A549 (cell line): Measurements from ENCODE around the gene ANGPTL5. TPM values are rescaled to one million over a fixed set of nuclear protein-coding genes. Genes with fewer than 3 reads are reported as not detected.

Experiments
- ATAC-seq, 2 experiments: fragments of 200-7000 bp in 1 of 2; fragments of >200 bp in 1 of 2; cut with Nextera tagmentation in 1 of 2; cut with Tn5 transposase in 1 of 2; 3 replicates each; pipeline versions ENCODE4 v1.8.0 to v1.9.1; 2018 to 2020; ENCODE audit warnings: mild to moderate bottlenecking in 1 of 2, moderate library complexity in 1 of 2
- CTCF ChIA-PET: fragments of 300-600 bp; sonication (Branson Sonifier 250); formaldehyde crosslinking; extraction: SDS; loops from one replicate; lab custom pipeline; 2021; ENCODE audit warnings: antibody characterized with exemption, inconsistent platforms; lab: Yijun Ruan, JAX
- POLR2A ChIA-PET: fragments of 350-600 bp; formaldehyde crosslinking; extraction: SDS; loops from one replicate; lab custom pipeline; 2021; ENCODE audit warnings: antibody characterized with exemption, inconsistent platforms; lab: Yijun Ruan, JAX
- DNase-seq, 2 experiments: peaks; one replicate each; pipeline versions ENCODE4 v3.0.0 to v3.0.0-alpha.2; 2011 to 2016; ENCODE audit warnings: low read depth in 1 of 2, low spot score in 1 of 2
- FAIRE-seq: peaks from 2 replicates; lab custom pipeline; 2011; peaks lifted over from hg19 to GRCh38; lab: Jason Lieb, UNC
- H3K27ac ChIP-seq, 2 experiments: fragments of >200 bp; sonication (Bioruptor Twin); formaldehyde crosslinking; 3 replicates each; pipeline ENCODE4 v1.5.1; 2016 to 2017
- H3K4me1 ChIP-seq: fragments of >200 bp; sonication (Bioruptor Twin); formaldehyde crosslinking; 3 replicates; pipeline ENCODE4 v1.6.1; 2016
- H3K4me2 ChIP-seq: fragments of >200 bp; sonication (Bioruptor Twin); formaldehyde crosslinking; 3 replicates; pipeline ENCODE4 v1.6.1; 2016
- H3K4me3 ChIP-seq: fragments of >200 bp; sonication (Bioruptor Twin); formaldehyde crosslinking; 3 replicates; pipeline ENCODE4 v1.5.1; 2016
- H3K9me3 ChIP-seq: fragments of >200 bp; sonication (Bioruptor Twin); formaldehyde crosslinking; 3 replicates; pipeline ENCODE4 v1.6.1; 2016
- ATOH8 ChIP-seq: fragments of 250-450 bp; sonication (Bioruptor Pico); IDR thresholded peaks from 2 replicates; pipeline ENCODE4 v1.5.0; 2020; ENCODE audit warnings: low read depth, mild to moderate bottlenecking, moderate library complexity
- BCL3 ChIP-seq: fragments of >200 bp; sonication (Bioruptor Twin); formaldehyde crosslinking; IDR thresholded peaks from 3 replicates; pipeline ENCODE4 v1.6.1; 2016
- CBX8 ChIP-seq: fragments of 200-600 bp; sonication (generic); IDR thresholded peaks from 2 replicates; pipeline ENCODE4 v1.6.1; 2016
- CHD4 ChIP-seq: fragments of 200-600 bp; sonication (generic); IDR thresholded peaks from 2 replicates; pipeline ENCODE4 v1.6.1; 2016; ENCODE audit warnings: antibody characterized with exemption, mild to moderate bottlenecking, borderline replicate concordance
- CTCF ChIP-seq: fragments of >200 bp; sonication (Bioruptor Twin); formaldehyde crosslinking; IDR thresholded peaks from 3 replicates; pipeline ENCODE4 v1.5.1; 2016
- EHF ChIP-seq: fragments of 250-450 bp; sonication (Bioruptor Pico); IDR thresholded peaks from 2 replicates; pipeline ENCODE4 v1.5.0; 2020; ENCODE audit warnings: mild to moderate bottlenecking
- ELK1 ChIP-seq: fragments of 150-350 bp; IDR thresholded peaks from 2 replicates; pipeline ENCODE4 v1.6.1; 2014; ENCODE audit warnings: low read depth, mild to moderate bottlenecking, low read length
- ESRRA ChIP-seq: fragments of 150-350 bp; IDR thresholded peaks from 2 replicates; pipeline ENCODE4 v1.6.1; 2014; ENCODE audit warnings: mild to moderate bottlenecking, low read length, borderline replicate concordance
- HDAC2 ChIP-seq: fragments of 200-600 bp; sonication (generic); IDR thresholded peaks from 2 replicates; pipeline ENCODE4 v1.6.1; 2016
- HES2 ChIP-seq: fragments of >200 bp; sonication (Bioruptor Twin); formaldehyde crosslinking; IDR thresholded peaks from 2 replicates; pipeline ENCODE4 v1.6.1; 2016
- HMGXB4 ChIP-seq: fragments of 250-450 bp; sonication (Bioruptor Pico); IDR thresholded peaks from 2 replicates; pipeline ENCODE4 v1.5.0; 2021; ENCODE audit warnings: mild to moderate bottlenecking, moderate library complexity, borderline replicate concordance
- HOXA7 ChIP-seq: fragments of 250-450 bp; sonication (Bioruptor Pico); IDR thresholded peaks from 2 replicates; pipeline ENCODE4 v1.5.0; 2020; ENCODE audit warnings: mild to moderate bottlenecking, moderate library complexity
- KDM5A ChIP-seq: fragments of 200-600 bp; sonication (generic); IDR thresholded peaks from 2 replicates; pipeline ENCODE4 v1.6.1; 2016; ENCODE audit warnings: antibody characterized with exemption, mild to moderate bottlenecking
- NFE2L2 ChIP-seq: fragments of 150-350 bp; conservative IDR thresholded peaks from 2 replicates; pipeline ENCODE4 v1.6.1; 2014; ENCODE audit warnings: low read length
- NPAS2 ChIP-seq: fragments of 250-450 bp; sonication (Bioruptor Pico); IDR thresholded peaks from 2 replicates; pipeline ENCODE4 v1.8.0; 2022; ENCODE audit warnings: mild to moderate bottlenecking, moderate library complexity, borderline replicate concordance
- PHF8 ChIP-seq: fragments of 200-600 bp; sonication (generic); IDR thresholded peaks from 2 replicates; pipeline ENCODE4 v1.6.1; 2016; ENCODE audit warnings: low read depth, mild to moderate bottlenecking, antibody characterized with exemption, moderate library complexity, borderline replicate concordance
- RNF2 ChIP-seq: fragments of 200-600 bp; sonication (generic); IDR thresholded peaks from 2 replicates; pipeline ENCODE4 v1.6.1; 2016; ENCODE audit warnings: low read depth, mild to moderate bottlenecking, antibody characterized with exemption, moderate library complexity, borderline replicate concordance
- SREBF2 ChIP-seq: fragments of 450-650 bp; IDR thresholded peaks from 2 replicates; pipeline ENCODE4 v1.6.1; 2014; ENCODE audit warnings: mild to moderate bottlenecking, moderate library complexity
- ZFP36 ChIP-seq: fragments of 450-650 bp; IDR thresholded peaks from 2 replicates; pipeline ENCODE4 v1.6.1; 2014; ENCODE audit warnings: borderline replicate concordance; ENCODE audit not compliant: partially characterized antibody
- ZSCAN20 ChIP-seq: fragments of 250-450 bp; sonication (Bioruptor Pico); IDR thresholded peaks from 2 replicates; pipeline ENCODE4 v1.8.0; 2022; ENCODE audit warnings: mild to moderate bottlenecking, moderate library complexity
- WGBS: methylation state at CpG from one replicate; pipeline ENCODE4 v1.1.6; 2017; ENCODE audit errors: missing lambda C conversion rate; 5-methylcytosine and 5-hydroxymethylcytosine counted together
- polyA plus RNA-seq, 4 experiments: library from polyadenylated mRNA; depleted of rRNA in 3 of 4; stranded (reverse); fragments of >200 nt; fragmentation: RNase III in 1 of 4; extraction: RNeasy Plus Mini Kit Qiagen cat#74134 plus additional on column Dnase treatment in 1 of 4; gene quantifications; 2 replicates in 3 of 4; 3 replicates in 1 of 4; pipeline ENCODE4 v1.2.3, GENCODE V29; 2011 to 2017

Gene ANGPTL5
- polyA plus RNA-seq, 2 of the 4 experiments (the other 2 are of a cell fraction), result not detected

GRCh38 chr11:101940901-101941520 is 24.7 kb upstream of the ANGPTL5 start:
- CTCF ChIA-PET, result no interaction called here
- POLR2A ChIA-PET, result no interaction called here
- FAIRE-seq, result no peak

More at GRCh38 chr11:101940901-101941520, 24.7 kb upstream of the ANGPTL5 start:
- H3K4me3 ChIP-seq, result no peak overlapping the region
- H3K27ac ChIP-seq, result no peak overlapping the region
- H3K4me2 ChIP-seq, result no peak overlapping the region
- ATAC-seq, result no peak
- 84% methylated on average over 3 of the region's 3 CpGs for WGBS
- TF ChIP-seq BCL3, result no peak
- no peak for TF ChIP-seq PHF8
- no peak for TF ChIP-seq NPAS2 (CRISPR knock-in tag)
- TF ChIP-seq CHD4, result no peak
- TF ChIP-seq HDAC2, result no peak
- TF ChIP-seq EHF, result no peak
- TF ChIP-seq CTCF, result no peak
- no peak for TF ChIP-seq NFE2L2
- no peak for TF ChIP-seq ATOH8
- TF ChIP-seq CBX8, result no peak
- TF ChIP-seq ZSCAN20, result no peak
- no peak for TF ChIP-seq ELK1
- no peak for TF ChIP-seq HOXA7 (CRISPR knock-in tag)
- TF ChIP-seq ESRRA, result no peak
- no peak for TF ChIP-seq RNF2
- TF ChIP-seq HES2, result no peak
- no peak for TF ChIP-seq HMGXB4
- TF ChIP-seq ZFP36, result no peak
- TF ChIP-seq KDM5A, result no peak
- no peak for TF ChIP-seq SREBF2
- DNase-seq, result no peak
- no peaks in the 10 kb centered on the region for H3K9me3 ChIP-seq
- no peaks in the 10 kb centered on the region for H3K4me1 ChIP-seq
